SH-SY5Y (cell line): Measurements from ENCODE around the gene PEX11A.

ENCODE experiments used
- GATA2 ChIP-seq: IDR thresholded peaks from 2 replicates; pipeline ENCODE4 v1.6.1; 2011; ENCODE audit warnings: mild to moderate bottlenecking, low read depth, low read length
- GATA3 ChIP-seq: IDR thresholded peaks from 2 replicates; pipeline ENCODE4 v1.6.1; 2011; ENCODE audit warnings: low read depth, mild to moderate bottlenecking, low read length, moderate library complexity

- TF ChIP-seq GATA2 (no peak), GATA3 (no peak)
Observed at GRCh38 chr15:89654847-89655805, 35.4 kb downstream of the PEX11A start, which contains the start of gene KIF7.
